DND-41 (cell line): ENCODE results near the gene ENTR1.

Source experiments
- ATAC-seq: fragments of 200-7000 bp; cut with Tn5 transposase; 3 replicates; pipeline ENCODE4 v1.9.1; 2021; ENCODE audit warnings: low read depth; ENCODE audit not compliant: insufficient read depth
- DNase-seq: peaks from one replicate; pipeline ENCODE4 v3.0.0-alpha.2; 2020
- H2AFZ ChIP-seq: 2 replicates; pipeline ENCODE4 v1.6.0; 2012; ENCODE audit warnings: low read depth, low read length
- H3K27ac ChIP-seq: 2 replicates; pipeline ENCODE4 v1.5.1; 2012; ENCODE audit warnings: low read length, inconsistent platforms
- H3K27me3 ChIP-seq: fragments of 200-600 bp; sonication (generic); 2 replicates; pipeline ENCODE4 v1.6.0; 2012; ENCODE audit warnings: low read length, mild to moderate bottlenecking, inconsistent platforms; ENCODE audit not compliant: insufficient read depth, poor library complexity
- H3K36me3 ChIP-seq: 2 replicates; pipeline ENCODE4 v1.5.1; 2012; ENCODE audit warnings: low read length, inconsistent platforms; ENCODE audit not compliant: insufficient read depth
- H3K4me1 ChIP-seq: 2 replicates; pipeline ENCODE4 v1.5.1; 2012; ENCODE audit warnings: mild to moderate bottlenecking, low read length; ENCODE audit not compliant: insufficient read depth
- H3K4me2 ChIP-seq: 2 replicates; pipeline ENCODE4 v1.6.0; 2012; ENCODE audit warnings: mild to moderate bottlenecking, moderate library complexity, low read length, inconsistent platforms; ENCODE audit not compliant: insufficient read depth
- H3K4me3 ChIP-seq, 2 experiments: fragments of 200-600 bp in 1 of 2; shearing (Covaris generic) in 1 of 2; 2 replicates each; pipeline ENCODE4 v1.5.1; 2012 to 2016; ENCODE audit warnings: inconsistent platforms in 2 of 2, low read length in 2 of 2, mild to moderate bottlenecking in 2 of 2, low read depth in 1 of 2, moderate library complexity in 1 of 2
- H3K79me2 ChIP-seq: 2 replicates; pipeline ENCODE4 v1.6.0; 2012; ENCODE audit warnings: low read length, inconsistent platforms; ENCODE audit not compliant: insufficient read depth
- H3K9ac ChIP-seq: 2 replicates; pipeline ENCODE4 v1.6.0; 2012; ENCODE audit warnings: low read depth, mild to moderate bottlenecking, inconsistent platforms, low read length, moderate library complexity
- H3K9me3 ChIP-seq: 2 replicates; pipeline ENCODE4 v1.5.1; 2012; ENCODE audit warnings: low read length, moderate library complexity, mild to moderate bottlenecking, inconsistent platforms; ENCODE audit not compliant: insufficient read depth, severe bottlenecking
- H4K20me1 ChIP-seq: 2 replicates; pipeline ENCODE4 v1.6.0; 2012; ENCODE audit warnings: low read length; ENCODE audit not compliant: insufficient read depth
- CTCF ChIP-seq: IDR thresholded peaks from 2 replicates; pipeline ENCODE4 v1.5.1; 2012; ENCODE audit warnings: borderline replicate concordance, low read length, moderate library complexity, mild to moderate bottlenecking; ENCODE audit not compliant: poor library complexity, severe bottlenecking; ENCODE audit errors: extremely low read depth
- EZH2 ChIP-seq: IDR thresholded peaks from 3 replicates; pipeline ENCODE4 v1.6.1; 2012; ENCODE audit warnings: borderline replicate concordance, low read depth, mild to moderate bottlenecking, moderate library complexity, low read length, inconsistent platforms; ENCODE audit not compliant: severe bottlenecking

ENTR1 gene

GRCh38 chr9:136396219-136396515 is 14.2 kb downstream of the ENTR1 start:
- H3K27ac ChIP-seq = no peak overlapping the region
- no peak overlapping the region for H3K4me2 ChIP-seq
- H4K20me1 ChIP-seq = peaks cover 17% of the 10 kb centered on the region
- no peak overlapping the region for H3K4me3 ChIP-seq
- H3K27me3 ChIP-seq = no peaks in the 10 kb centered on the region
- H3K79me2 ChIP-seq = peaks cover 26% of the 10 kb centered on the region
- no peak for TF ChIP-seq EZH2
- TF ChIP-seq CTCF = no peak
- no peak overlapping the region for H2AFZ ChIP-seq
- no peak overlapping the region for H3K9ac ChIP-seq
- peaks cover 69% of the 10 kb centered on the region for H3K36me3 ChIP-seq
- no peak for ATAC-seq
- no peaks in the 10 kb centered on the region for H3K9me3 ChIP-seq
- DNase-seq = no peak
- H3K4me1 ChIP-seq = peaks cover 27% of the 10 kb centered on the region

GRCh38 chr9:136395345-136396218 is 14.8 kb downstream of the ENTR1 start:
- ATAC-seq (no peak), DNase-seq (no peak)
- Histone ChIP-seq H3K27me3 (no peaks in the 10 kb centered on the region), H3K4me1 (peaks cover 21% of the 10 kb centered on the region), H3K4me2 (no peak overlapping the region), H3K9ac (no peak overlapping the region), H4K20me1 (peaks cover 17% of the 10 kb centered on the region), H3K9me3 (no peaks in the 10 kb centered on the region), H3K4me3 (no peak overlapping the region), H3K27ac (no peak overlapping the region), H3K36me3 (peaks cover 69% of the 10 kb centered on the region), H3K79me2 (peaks cover 26% of the 10 kb centered on the region), H2AFZ (no peak overlapping the region)
- TF ChIP-seq CTCF (no peak), EZH2 (no peak)

GRCh38 chr9:136395020-136395340 is 15.4 kb downstream of the ENTR1 start:
- Histone ChIP-seq H3K27me3 (no peaks in the 10 kb centered on the region), H3K4me3 (no peak overlapping the region), H2AFZ (no peak overlapping the region), H3K27ac (no peak overlapping the region), H3K79me2 (peaks cover 26% of the 10 kb centered on the region), H3K4me1 (peaks cover 16% of the 10 kb centered on the region), H3K9me3 (no peaks in the 10 kb centered on the region), H3K9ac (no peak overlapping the region), H3K36me3 (peaks cover 70% of the 10 kb centered on the region), H4K20me1 (peaks cover 18% of the 10 kb centered on the region), H3K4me2 (no peak overlapping the region)
- ATAC-seq = no peak
- no peak for DNase-seq
- TF ChIP-seq EZH2 = no peak

GRCh38 chr9:136394312-136395019 is 15.9 kb downstream of the ENTR1 start:
- Histone ChIP-seq H2AFZ (no peak overlapping the region), H4K20me1 (peaks cover 20% of the 10 kb centered on the region), H3K9ac (no peak overlapping the region), H3K36me3 (peaks cover 76% of the 10 kb centered on the region), H3K27me3 (no peaks in the 10 kb centered on the region), H3K27ac (no peak overlapping the region), H3K4me2 (no peak overlapping the region), H3K4me1 (peaks cover 15% of the 10 kb centered on the region), H3K9me3 (no peaks in the 10 kb centered on the region), H3K4me3 (no peak overlapping the region), H3K79me2 (peaks cover 20% of the 10 kb centered on the region)
- ATAC-seq (no peak), DNase-seq (no peak)
- TF ChIP-seq EZH2 (no peak), CTCF (no peak)
